HK-2 (cell line): ENCODE results near the gene ARPC4.

ENCODE experiments used
- DNase-seq: peaks from one replicate; pipeline ENCODE4 v3.0.0-alpha.2; 2018; ENCODE audit not compliant: unreplicated experiment

The ARPC4 gene

GRCh38 chr3:9855594-9855993 is 62.7 kb downstream of the ARPC4 start:
- DNase-seq: no peak
